ENCODE results near the gene TANC1.

Gene TANC1

DNA sequence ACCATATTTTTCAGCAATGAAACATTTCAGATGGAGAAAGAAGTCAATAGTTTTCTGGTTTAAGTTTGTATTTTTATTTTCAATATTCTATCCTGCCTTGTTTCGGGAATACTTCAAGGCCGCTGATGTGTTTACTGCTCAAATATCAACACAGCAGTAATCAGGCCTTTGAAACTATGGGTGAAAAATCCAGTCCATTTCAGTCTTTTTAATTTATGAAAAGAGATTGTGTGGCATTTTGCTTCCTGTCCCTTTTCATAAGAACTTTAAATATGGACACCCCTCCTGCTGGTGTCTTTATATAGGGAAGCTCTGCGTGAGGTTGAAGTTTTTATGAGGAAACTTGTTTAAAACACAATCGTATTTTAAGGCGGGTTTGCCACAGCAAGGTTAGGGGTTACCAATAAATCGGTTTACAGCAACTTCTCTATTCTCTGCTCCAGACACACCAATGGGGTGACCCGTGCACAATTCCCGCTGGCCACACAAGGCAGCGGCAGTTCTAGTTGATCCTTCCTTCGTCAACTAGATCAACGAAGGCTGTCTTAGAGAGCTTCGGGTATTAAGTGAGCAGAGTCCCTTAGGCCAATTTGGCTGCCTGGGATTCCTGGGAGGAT, 1.2 kb upstream of the TANC1 start:
- TF ChIP-seq, protein P1, sequence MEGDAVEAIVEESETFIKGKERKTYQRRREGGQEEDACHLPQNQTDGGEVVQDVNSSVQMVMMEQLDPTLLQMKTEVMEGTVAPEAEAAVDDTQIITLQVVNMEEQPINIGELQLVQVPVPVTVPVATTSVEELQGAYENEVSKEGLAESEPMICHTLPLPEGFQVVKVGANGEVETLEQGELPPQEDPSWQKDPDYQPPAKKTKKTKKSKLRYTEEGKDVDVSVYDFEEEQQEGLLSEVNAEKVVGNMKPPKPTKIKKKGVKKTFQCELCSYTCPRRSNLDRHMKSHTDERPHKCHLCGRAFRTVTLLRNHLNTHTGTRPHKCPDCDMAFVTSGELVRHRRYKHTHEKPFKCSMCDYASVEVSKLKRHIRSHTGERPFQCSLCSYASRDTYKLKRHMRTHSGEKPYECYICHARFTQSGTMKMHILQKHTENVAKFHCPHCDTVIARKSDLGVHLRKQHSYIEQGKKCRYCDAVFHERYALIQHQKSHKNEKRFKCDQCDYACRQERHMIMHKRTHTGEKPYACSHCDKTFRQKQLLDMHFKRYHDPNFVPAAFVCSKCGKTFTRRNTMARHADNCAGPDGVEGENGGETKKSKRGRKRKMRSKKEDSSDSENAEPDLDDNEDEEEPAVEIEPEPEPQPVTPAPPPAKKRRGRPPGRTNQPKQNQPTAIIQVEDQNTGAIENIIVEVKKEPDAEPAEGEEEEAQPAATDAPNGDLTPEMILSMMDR (IDR thresholded peaks at IDR 0.05; ENCODE audit: low read depth, low read length) = no peak
- in situ Hi-C loops (cut with HindIII; ENCODE audit: low sequenced_read_pairs) = no loop called here
- H3K4me3 ChIP-seq (ENCODE audit: low read depth, low read length) = peak overlapping the region; percentile 60
- DNase-seq (ENCODE audit: low read depth, low spot score) = peak; percentile 39

DNA sequence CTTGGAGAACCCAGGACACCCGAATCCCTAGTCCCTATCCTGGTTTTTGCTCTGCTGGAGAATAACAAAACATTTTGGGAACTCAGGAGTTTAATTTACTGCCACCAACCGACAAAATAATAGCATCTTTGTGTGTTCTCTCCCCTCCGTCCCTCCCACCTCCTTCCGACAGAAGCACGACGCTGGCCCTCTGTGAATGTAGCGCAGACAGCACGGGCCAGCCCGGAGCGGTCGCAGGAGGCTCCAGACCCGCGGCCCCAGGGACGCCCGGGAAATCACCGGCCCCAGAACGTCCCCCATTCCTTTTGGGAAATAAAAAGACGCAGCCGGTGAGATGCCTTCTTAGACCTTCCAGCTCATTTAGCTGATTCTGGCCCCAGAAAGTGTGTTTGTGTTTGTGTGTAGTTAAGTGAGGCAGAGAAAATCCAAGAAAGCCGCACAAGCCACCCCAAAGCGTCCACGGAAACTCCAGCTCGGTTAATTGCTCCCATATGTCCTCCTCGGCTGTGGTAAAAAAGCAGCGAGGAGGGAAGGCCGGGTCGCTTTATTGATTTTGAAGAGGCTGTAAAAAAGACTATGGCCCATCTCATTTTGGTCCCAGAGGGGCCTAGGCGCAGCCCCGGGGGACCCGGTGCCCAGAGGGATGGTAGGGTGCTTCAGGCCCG, 577 bp upstream of the TANC1 start:
- DNase-seq (ENCODE audit: low read depth, low spot score) = peak; percentile 81
- in situ Hi-C loops (cut with HindIII; ENCODE audit: low sequenced_read_pairs) = no loop called here

DNA sequence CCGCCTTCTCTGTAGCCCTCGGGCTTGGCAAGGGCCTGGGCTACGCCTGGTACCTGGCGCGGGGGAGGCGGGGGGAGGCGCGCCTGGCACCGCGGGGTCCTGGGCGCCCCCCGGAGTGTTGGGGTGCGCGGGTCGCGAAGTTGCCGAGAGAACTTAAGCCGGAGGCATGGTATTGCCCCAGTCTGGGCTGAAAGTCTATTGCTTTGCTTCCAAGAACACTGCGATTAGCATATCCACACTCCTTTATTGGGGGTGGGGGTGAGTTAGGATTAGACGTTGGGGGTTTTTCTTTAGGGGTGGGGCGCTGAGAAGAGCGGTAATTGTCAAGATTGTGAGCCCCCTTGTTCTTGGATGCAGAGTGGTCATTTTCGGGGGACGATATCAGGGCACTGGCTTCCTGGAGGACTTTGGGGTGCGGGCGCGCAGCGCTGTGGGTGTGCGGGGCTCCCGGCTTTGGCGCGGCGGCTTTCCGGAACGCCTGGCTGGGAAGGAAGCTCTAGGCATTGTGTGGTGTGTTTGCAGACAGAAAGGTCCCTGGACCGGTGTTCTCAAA, 798 bp downstream of the TANC1 start:
- DNase-seq (ENCODE audit: low read depth, low spot score) = no peak
- TF ChIP-seq, protein P1 (IDR thresholded peaks at IDR 0.05; ENCODE audit: low read depth, low read length) = no peak
- H3K4me3 ChIP-seq (ENCODE audit: low read depth, low read length) = peak overlapping the region; percentile 93
- in situ Hi-C loops (cut with HindIII; ENCODE audit: low sequenced_read_pairs) = no loop called here

More for the DNA sequence above, 577 bp upstream of the TANC1 start:
- H3K4me3 ChIP-seq (ENCODE audit: low read depth, low read length) = peak overlapping the region; percentile 60
- TF ChIP-seq, protein P1 (IDR thresholded peaks at IDR 0.05; ENCODE audit: low read depth, low read length) = no peak

DNA sequence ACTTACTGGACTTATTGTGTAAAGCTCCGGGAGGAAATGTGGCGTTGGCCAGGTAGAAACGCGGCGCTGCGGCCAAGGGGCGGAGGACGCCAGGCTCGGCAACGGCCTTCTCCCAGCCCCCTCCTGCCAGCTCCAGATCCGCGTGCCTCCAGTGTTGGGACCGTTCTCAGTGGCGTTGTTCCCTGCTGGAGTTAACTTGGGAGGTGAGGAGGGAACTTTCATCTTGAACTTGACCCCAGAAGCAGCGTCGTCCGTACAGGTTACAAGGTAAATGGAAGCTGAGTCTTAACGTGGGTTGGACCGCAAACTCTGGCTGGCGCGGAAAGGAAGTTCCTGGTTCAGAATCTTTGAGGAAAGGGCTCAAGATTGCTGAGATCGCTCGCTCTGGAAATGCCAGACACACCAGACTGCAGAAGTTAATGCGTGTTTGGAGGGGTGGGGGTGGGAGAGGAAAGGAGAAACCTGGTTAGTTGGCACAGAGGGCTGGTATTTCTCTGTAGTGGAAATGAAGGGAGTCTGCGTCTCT, 1.3 kb downstream of the TANC1 start:
- TF ChIP-seq, protein P1 (IDR thresholded peaks at IDR 0.05; ENCODE audit: low read depth, low read length) = no peak
- in situ Hi-C loops (cut with HindIII; ENCODE audit: low sequenced_read_pairs) = loop anchor here (10.0 kb wide), 1 partner anchor 85 kb away; no protein-coding TSS in a partner anchor
- H3K4me3 ChIP-seq (ENCODE audit: low read depth, low read length) = peak overlapping the region; percentile 93
- DNase-seq (ENCODE audit: low read depth, low spot score) = no peak

DNA sequence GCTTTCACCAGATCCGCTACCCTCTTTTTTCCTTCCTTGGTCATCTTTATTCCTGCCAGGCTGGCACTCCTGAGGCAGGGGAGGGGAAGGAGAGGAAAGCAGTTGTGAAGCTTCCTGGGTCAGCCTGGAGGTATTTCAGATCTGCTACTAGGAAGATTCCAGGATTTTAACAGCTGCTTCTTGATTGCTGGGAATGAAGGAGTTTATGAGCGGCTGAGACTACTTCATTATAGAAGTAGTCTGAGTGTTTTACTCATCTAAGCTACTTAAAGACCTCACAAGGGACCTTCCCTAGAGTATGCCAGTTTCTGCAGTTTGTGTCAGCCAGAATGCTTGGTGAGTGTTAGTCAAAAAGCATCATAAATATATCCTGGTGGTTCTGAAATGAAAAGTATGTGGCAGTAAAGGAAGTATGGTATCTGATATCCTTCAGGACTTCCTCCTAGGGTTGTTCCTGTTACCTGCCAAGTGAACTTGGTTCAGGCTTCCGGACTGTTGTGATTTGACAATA, 1.9 kb downstream of the TANC1 start:
- in situ Hi-C loops (cut with HindIII; ENCODE audit: low sequenced_read_pairs) = loop anchor here (10.0 kb wide), 1 partner anchor 85 kb away; no protein-coding TSS in a partner anchor
- peak overlapping the region; percentile 93 for H3K4me3 ChIP-seq (ENCODE audit: low read depth, low read length)
- peak; percentile 36 for DNase-seq (ENCODE audit: low read depth, low spot score)
- TF ChIP-seq, protein P1 (IDR thresholded peaks at IDR 0.05; ENCODE audit: low read depth, low read length) = no peak

DNA sequence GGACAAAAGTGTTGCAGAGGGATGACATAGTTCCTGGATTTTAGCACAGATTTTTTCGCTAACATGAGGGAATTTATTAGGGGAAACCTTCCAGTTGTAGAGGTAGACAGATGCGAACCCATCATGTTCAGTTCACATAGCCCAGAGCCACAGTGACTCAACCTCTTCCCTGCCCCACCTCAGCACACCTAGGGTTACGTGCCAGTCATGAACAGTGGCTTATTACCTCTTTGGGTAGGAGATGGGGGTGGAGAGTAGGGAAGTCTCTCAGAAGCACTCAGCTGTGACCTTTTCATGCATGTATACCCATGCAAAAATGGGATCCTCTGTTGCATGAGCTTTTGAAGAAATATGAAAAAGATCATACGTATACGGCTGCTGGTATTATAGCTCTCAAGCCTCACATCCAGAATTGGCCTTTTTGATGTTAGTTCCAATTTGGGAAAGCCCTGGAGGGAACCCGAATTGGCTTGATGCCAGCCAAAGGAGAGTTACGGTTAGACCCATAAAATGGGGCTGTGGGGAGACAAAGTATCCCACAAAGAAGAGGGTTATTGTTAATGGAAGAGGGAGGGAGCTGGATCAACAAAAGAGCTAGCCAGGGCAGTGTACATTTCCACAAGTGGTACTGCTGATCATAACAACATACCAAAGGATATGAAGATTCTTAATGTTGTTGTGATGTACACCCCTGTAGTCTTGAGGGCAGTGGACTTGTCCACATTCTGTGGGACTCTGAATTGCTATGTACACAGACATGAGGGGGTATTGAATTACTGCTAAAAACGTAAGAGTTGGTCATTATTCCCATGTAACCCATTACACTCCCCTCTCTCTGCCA, 4.9 kb downstream of the TANC1 start:
- H3K4me3 ChIP-seq (ENCODE audit: low read depth, low read length) = no peak overlapping the region
- in situ Hi-C loops (cut with HindIII; ENCODE audit: low sequenced_read_pairs) = loop anchor here (10.0 kb wide), 1 partner anchor 81 kb away; no protein-coding TSS in a partner anchor
- TF ChIP-seq, protein P1 (IDR thresholded peaks at IDR 0.05; ENCODE audit: low read depth, low read length) = no peak
- peak; percentile 54 for DNase-seq (ENCODE audit: low read depth, low spot score)
